ENCODE measurements around the gene IGFBP2. TPM values are rescaled to one million over a fixed set of nuclear protein-coding genes. Genes with fewer than 3 reads are reported as not detected.

The IGFBP2 gene
- total and polyA plus RNA-seq, 2 of the 13 experiments (the other 11 are each of a cell fraction or from before 2014, with no cell fraction given), result 2.0 to 5.8 TPM

DNA sequence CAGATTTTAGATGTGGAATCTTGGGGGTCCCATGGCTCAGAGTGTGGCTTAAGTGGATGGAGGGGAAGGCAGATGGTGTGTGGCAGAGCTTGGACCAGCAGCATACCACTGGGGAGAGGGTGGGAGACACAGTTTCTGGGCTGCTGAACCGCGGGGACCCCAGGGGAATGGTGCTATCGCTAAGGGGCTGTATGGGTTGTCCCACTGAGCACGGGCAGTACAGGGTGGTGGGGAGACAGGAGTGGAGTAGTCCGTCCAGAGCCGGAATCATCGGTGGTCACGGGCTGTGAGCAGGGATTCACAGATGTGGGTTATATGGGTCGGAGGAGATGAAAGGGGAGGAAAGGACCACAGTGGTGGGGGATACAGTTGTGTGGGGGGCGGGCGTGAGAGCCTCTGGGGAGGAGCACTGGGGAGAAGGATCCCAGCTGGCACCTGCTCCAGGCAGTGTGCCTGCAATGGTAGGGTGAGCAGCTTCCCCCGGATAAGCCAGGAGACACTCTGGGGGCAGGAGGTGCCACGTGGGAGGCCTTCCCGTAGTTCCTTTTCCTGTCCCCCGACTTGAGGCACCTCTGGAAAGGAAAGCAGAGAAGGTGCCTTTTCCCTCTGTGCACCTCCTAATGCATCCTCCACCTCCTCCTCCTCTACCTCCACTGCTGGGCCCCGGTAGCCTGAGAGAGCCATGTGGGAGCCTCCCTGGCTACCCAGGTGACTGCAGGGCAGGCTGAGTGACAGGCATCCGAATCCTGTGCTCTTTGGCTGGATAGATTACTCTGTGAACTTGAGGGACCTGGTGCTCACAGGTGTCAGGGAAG, 37.3 kb downstream of the IGFBP2 start:
- TF ChIP-seq EED (CRISPR knock-in tag; IDR thresholded peaks at IDR 0.05), result 0 out of 2 replicates have a peak, but pooled peaks have one; percentile 61
- TF ChIP-seq TOPORS (CRISPR knock-in tag; IDR thresholded peaks at IDR 0.05), result no peak
- TF ChIP-seq EZH2 (conservative IDR thresholded peaks at IDR 0.05; ENCODE audit: low read depth, low read length), result 0 out of 2 replicates have a peak, but pooled peaks have one; percentile 76
- no peak for TF ChIP-seq DNMT1 (CRISPR knock-in tag; IDR thresholded peaks at IDR 0.05)
- no peak for TF ChIP-seq SNAPC2 (CRISPR knock-in tag; IDR thresholded peaks at IDR 0.05)
- in situ Hi-C loops (cut with HindIII; ENCODE audit: extremely low pct_ligation_motif_present, low pct_unique_long_range_greater_than_20kb) (no loop called here), intact Hi-C loops (cut with micrococcal nuclease; ENCODE audit: unreplicated experiment) (no loop called here)
- CTCF ChIA-PET (ENCODE audit: low intra/inter-chr PET ratio, low total read pairs), result interaction anchor here (6.8 kb wide), 1 partner anchor 153 kb away, joined by 257 read pairs; no protein-coding TSS in a partner anchor
- no peak overlapping the region for H3K4me3 ChIP-seq (replicated peaks in 1 of 3; ENCODE audit: insufficient read depth in 1 of 3, low read depth in 2 of 3, low read length in 3 of 3)
- no peak overlapping the region for H2AFZ ChIP-seq (ENCODE audit: low read length)
- H3K4me2 ChIP-seq (ENCODE audit: low read depth, low read length), result no peak overlapping the region
- POLR2A ChIA-PET, result no interaction called here
- no peak; the same call in 2 of the 3 replicates for ATAC-seq
- no peak overlapping the region for H3K27ac ChIP-seq (ENCODE audit: extremely low read length, insufficient read depth, low read length)
- DNase-seq (ENCODE audit: low spot score), result no peak
- WGBS (ENCODE audit: low lambda C conversion rate), result 23% methylated on average over 17 of the region's 17 CpGs
- no peaks in the 10 kb centered on the region for H4K20me1 ChIP-seq (ENCODE audit: insufficient read depth, low read length)
- H3K79me2 ChIP-seq (ENCODE audit: insufficient read depth, low read length), result no peaks in the 10 kb centered on the region
- no TSS peak for BruUV-seq (replicated peaks)
- no peak overlapping the region for H3K9ac ChIP-seq (ENCODE audit: insufficient read depth, low read depth, low read length)
- H3K9me3 ChIP-seq (ENCODE audit: low read length), result no peaks in the 10 kb centered on the region
- H3K27me3 ChIP-seq (ENCODE audit: control insufficient read depth in 1 of 2, insufficient read depth in 2 of 2, low read length in 2 of 2), result peaks cover 12 to 64% of the 10 kb centered on the region in 2 experiments; a peak in 4 of 5 replicates
- H3K36me3 ChIP-seq (replicated peaks in 1 of 2; ENCODE audit: control insufficient read depth in 1 of 2, insufficient read depth in 2 of 2, low read length in 2 of 2), result no peaks in the 10 kb centered on the region
- no peak for FAIRE-seq
- peaks cover 13% of the 10 kb centered on the region for H3K4me1 ChIP-seq (ENCODE audit: insufficient read depth, low read length)

DNA sequence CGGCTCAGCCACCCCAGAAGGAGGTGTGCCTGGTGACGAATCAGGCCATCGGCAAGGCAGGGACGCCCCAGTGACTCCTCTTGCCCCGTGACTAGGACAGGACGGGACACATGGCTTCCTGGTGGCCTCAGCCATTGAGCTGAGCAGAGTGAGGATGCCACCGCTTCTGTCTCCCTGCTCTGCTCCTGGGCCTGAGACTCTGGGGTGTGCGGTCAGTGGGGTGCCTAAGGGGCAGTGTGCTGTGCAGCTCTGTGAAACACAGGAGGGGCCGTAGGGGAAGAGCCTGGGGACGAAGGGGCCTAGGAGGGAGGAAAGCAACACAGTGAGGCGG, 37.8 kb downstream of the IGFBP2 start:
- 26% methylated on average over 11 of the region's 11 CpGs for WGBS (ENCODE audit: low lambda C conversion rate)
- ChIA-PET CTCF (ENCODE audit: low intra/inter-chr PET ratio, low total read pairs) (no interaction called here), POLR2A (no interaction called here)
- peaks cover 12 to 70% of the 10 kb centered on the region in 2 experiments; a peak in 4 of 5 replicates for H3K27me3 ChIP-seq (ENCODE audit: control insufficient read depth in 1 of 2, insufficient read depth in 2 of 2, low read length in 2 of 2)
- H4K20me1 ChIP-seq (ENCODE audit: insufficient read depth, low read length), result no peaks in the 10 kb centered on the region
- no peaks in the 10 kb centered on the region for H3K79me2 ChIP-seq (ENCODE audit: insufficient read depth, low read length)
- intact Hi-C loops (cut with micrococcal nuclease; ENCODE audit: unreplicated experiment) (no loop called here), in situ Hi-C loops (cut with HindIII; ENCODE audit: extremely low pct_ligation_motif_present, low pct_unique_long_range_greater_than_20kb) (no loop called here)
- H3K4me1 ChIP-seq (ENCODE audit: insufficient read depth, low read length), result peaks cover 7% of the 10 kb centered on the region
- no peak overlapping the region for H3K4me2 ChIP-seq (ENCODE audit: low read depth, low read length)
- H3K9me3 ChIP-seq (ENCODE audit: low read length), result no peaks in the 10 kb centered on the region
- no peaks in the 10 kb centered on the region for H3K36me3 ChIP-seq (replicated peaks in 1 of 2; ENCODE audit: control insufficient read depth in 1 of 2, insufficient read depth in 2 of 2, low read length in 2 of 2)
- H3K9ac ChIP-seq (ENCODE audit: insufficient read depth, low read depth, low read length), result no peak overlapping the region
- H3K4me3 ChIP-seq (replicated peaks in 1 of 3; ENCODE audit: insufficient read depth in 1 of 3, low read depth in 2 of 3, low read length in 3 of 3), result no peak overlapping the region
- no peak overlapping the region for H3K27ac ChIP-seq (ENCODE audit: extremely low read length, insufficient read depth, low read length)
- no peak overlapping the region for H2AFZ ChIP-seq (ENCODE audit: low read length)
- no peak for FAIRE-seq
- no peak for DNase-seq (ENCODE audit: low spot score)
- no peak; the same call in 2 of the 3 replicates for ATAC-seq
- BruUV-seq (replicated peaks), result no TSS peak
- TF ChIP-seq ZNF468 (CRISPR knock-in tag; IDR thresholded peaks at IDR 0.05) (no peak), HOXD1 (CRISPR knock-in tag; IDR thresholded peaks at IDR 0.05) (no peak), ZNF383 (CRISPR knock-in tag; IDR thresholded peaks at IDR 0.05; ENCODE audit: borderline replicate concordance) (no peak), MTF1 (CRISPR knock-in tag; IDR thresholded peaks at IDR 0.05) (no peak), KMT2A (CRISPR knock-in tag; IDR thresholded peaks at IDR 0.05) (no peak), ISX (CRISPR knock-in tag; conservative IDR thresholded peaks at IDR 0.05) (no peak), SIX4 (CRISPR knock-in tag; IDR thresholded peaks at IDR 0.05) (no peak), ZNF550 (CRISPR knock-in tag; IDR thresholded peaks at IDR 0.05; ENCODE audit: borderline replicate concordance) (no peak)
- TF ChIP-seq, protein P1, sequence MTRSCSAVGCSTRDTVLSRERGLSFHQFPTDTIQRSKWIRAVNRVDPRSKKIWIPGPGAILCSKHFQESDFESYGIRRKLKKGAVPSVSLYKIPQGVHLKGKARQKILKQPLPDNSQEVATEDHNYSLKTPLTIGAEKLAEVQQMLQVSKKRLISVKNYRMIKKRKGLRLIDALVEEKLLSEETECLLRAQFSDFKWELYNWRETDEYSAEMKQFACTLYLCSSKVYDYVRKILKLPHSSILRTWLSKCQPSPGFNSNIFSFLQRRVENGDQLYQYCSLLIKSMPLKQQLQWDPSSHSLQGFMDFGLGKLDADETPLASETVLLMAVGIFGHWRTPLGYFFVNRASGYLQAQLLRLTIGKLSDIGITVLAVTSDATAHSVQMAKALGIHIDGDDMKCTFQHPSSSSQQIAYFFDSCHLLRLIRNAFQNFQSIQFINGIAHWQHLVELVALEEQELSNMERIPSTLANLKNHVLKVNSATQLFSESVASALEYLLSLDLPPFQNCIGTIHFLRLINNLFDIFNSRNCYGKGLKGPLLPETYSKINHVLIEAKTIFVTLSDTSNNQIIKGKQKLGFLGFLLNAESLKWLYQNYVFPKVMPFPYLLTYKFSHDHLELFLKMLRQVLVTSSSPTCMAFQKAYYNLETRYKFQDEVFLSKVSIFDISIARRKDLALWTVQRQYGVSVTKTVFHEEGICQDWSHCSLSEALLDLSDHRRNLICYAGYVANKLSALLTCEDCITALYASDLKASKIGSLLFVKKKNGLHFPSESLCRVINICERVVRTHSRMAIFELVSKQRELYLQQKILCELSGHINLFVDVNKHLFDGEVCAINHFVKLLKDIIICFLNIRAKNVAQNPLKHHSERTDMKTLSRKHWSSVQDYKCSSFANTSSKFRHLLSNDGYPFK (CRISPR knock-in tag; IDR thresholded peaks at IDR 0.05; ENCODE audit: borderline replicate concordance), result no peak
- TF ChIP-seq, protein P2, sequence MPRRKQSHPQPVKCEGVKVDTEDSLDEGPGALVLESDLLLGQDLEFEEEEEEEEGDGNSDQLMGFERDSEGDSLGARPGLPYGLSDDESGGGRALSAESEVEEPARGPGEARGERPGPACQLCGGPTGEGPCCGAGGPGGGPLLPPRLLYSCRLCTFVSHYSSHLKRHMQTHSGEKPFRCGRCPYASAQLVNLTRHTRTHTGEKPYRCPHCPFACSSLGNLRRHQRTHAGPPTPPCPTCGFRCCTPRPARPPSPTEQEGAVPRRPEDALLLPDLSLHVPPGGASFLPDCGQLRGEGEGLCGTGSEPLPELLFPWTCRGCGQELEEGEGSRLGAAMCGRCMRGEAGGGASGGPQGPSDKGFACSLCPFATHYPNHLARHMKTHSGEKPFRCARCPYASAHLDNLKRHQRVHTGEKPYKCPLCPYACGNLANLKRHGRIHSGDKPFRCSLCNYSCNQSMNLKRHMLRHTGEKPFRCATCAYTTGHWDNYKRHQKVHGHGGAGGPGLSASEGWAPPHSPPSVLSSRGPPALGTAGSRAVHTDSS (CRISPR knock-in tag; conservative IDR thresholded peaks at IDR 0.05), result no peak
